ENCODE measurements around the gene RPF1. TPM values are rescaled to one million over a fixed set of nuclear protein-coding genes. Genes with fewer than 3 reads are reported as not detected.
"Not testable (repeated sequence)": the region's sequence is repeated elsewhere in the genome, so short reads cannot be mapped to it uniquely, and the experiment has no call there.

Gene RPF1
- total and polyA plus RNA-seq, 9 donors, result 19.5 to 35.2 (median 27.6) TPM

- H3K27ac ChIP-seq, result no peak overlapping the region
- H3K4me3 ChIP-seq, result no peak overlapping the region
- no peak for TF ChIP-seq POLR2A (IDR thresholded peaks at IDR 0.05)
- no peak for TF ChIP-seq EP300 (IDR thresholded peaks at IDR 0.05)
- TF ChIP-seq CTCF (IDR thresholded peaks at IDR 0.05), result no peak
- 61 to 72% (median 68%) methylated on average over 6 of the region's 6 CpGs for whole genome bisulfite sequencing, 3 donors
- no peaks in the 10 kb centered on the region for H3K27me3 ChIP-seq
- no peaks in the 10 kb centered on the region for H3K36me3 ChIP-seq
- no peaks in the 10 kb centered on the region for H3K4me1 ChIP-seq (ENCODE audit: insufficient read depth)
- no peaks in the 10 kb centered on the region for H3K9me3 ChIP-seq
- intact Hi-C loops (cut with DNase I), result loop anchor here in 1 of 4 donors (10.0 kb wide), 1 partner anchor 509 kb away; no protein-coding TSS in a partner anchor
- DNase-seq, result no peak
Observed at GRCh38 chr1:84434081-84434769, 44.8 kb upstream of the RPF1 start.

- intact Hi-C loops (cut with DNase I), result loop anchor here in 1 of 4 donors (10.0 kb wide), 1 partner anchor 510 kb away; no protein-coding TSS in a partner anchor
- WGBS, 3 donors, result 43 to 46% (median 45%) methylated on average over 4 of the region's 4 CpGs
- TF ChIP-seq CTCF (IDR thresholded peaks at IDR 0.05) (no peak), EP300 (IDR thresholded peaks at IDR 0.05) (no peak), POLR2A (IDR thresholded peaks at IDR 0.05) (no peak)
- no peaks in the 10 kb centered on the region for H3K27me3 ChIP-seq
- H3K27ac ChIP-seq, result no peak overlapping the region
- no peaks in the 10 kb centered on the region for H3K4me1 ChIP-seq (ENCODE audit: insufficient read depth)
- DNase-seq, result no peak
- H3K9me3 ChIP-seq, result no peaks in the 10 kb centered on the region
- H3K36me3 ChIP-seq, result no peaks in the 10 kb centered on the region
- H3K4me3 ChIP-seq, result no peak overlapping the region
Observed at GRCh38 chr1:84434801-84435549, 44.1 kb upstream of the RPF1 start.

GRCh38 chr1:84436876-84437655 lies 42.0 kb upstream of the RPF1 start:
- Histone ChIP-seq H3K9me3 (no peaks in the 10 kb centered on the region), H3K4me1 (ENCODE audit: insufficient read depth) (no peaks in the 10 kb centered on the region), H3K4me3 (no peak overlapping the region), H3K36me3 (no peaks in the 10 kb centered on the region), H3K27ac (peak overlapping the region in 1 of 2 donors; percentile 30), H3K27me3 (no peaks in the 10 kb centered on the region)
- 10 to 18% (median 17%) methylated on average over 5 of the region's 5 CpGs for WGBS, 3 donors
- TF ChIP-seq EP300 (IDR thresholded peaks at IDR 0.05) (no peak), POLR2A (IDR thresholded peaks at IDR 0.05) (no peak), CTCF (IDR thresholded peaks at IDR 0.05) (no peak)
- intact Hi-C loops (cut with DNase I), result loop anchor here in 1 of 4 donors (10.0 kb wide), 1 partner anchor 512 kb away; no protein-coding TSS in a partner anchor
- no peak for DNase-seq

- TF ChIP-seq EP300 (IDR thresholded peaks at IDR 0.05), result no peak
- no peak for TF ChIP-seq POLR2A (IDR thresholded peaks at IDR 0.05)
- TF ChIP-seq CTCF (IDR thresholded peaks at IDR 0.05), result no peak
- no peak for DNase-seq
- no peaks in the 10 kb centered on the region for H3K9me3 ChIP-seq
- no peak overlapping the region for H3K4me3 ChIP-seq
- no peaks in the 10 kb centered on the region for H3K27me3 ChIP-seq
- H3K4me1 ChIP-seq (ENCODE audit: insufficient read depth), result no peaks in the 10 kb centered on the region
- H3K27ac ChIP-seq, result no peak overlapping the region
- no peaks in the 10 kb centered on the region for H3K36me3 ChIP-seq
- intact Hi-C loops (cut with DNase I), result no loop called here
- WGBS, 3 donors, result 5 to 19% (median 12%) methylated on average over 2 of the region's 2 CpGs
Observed at GRCh38 chr1:84442256-84442655, 36.8 kb upstream of the RPF1 start.

- H3K36me3 ChIP-seq; H3K27me3 ChIP-seq; H3K4me3 ChIP-seq; H3K27ac ChIP-seq; DNase-seq; H3K4me1 ChIP-seq (ENCODE audit: insufficient read depth); intact Hi-C loops (cut with DNase I); H3K9me3 ChIP-seq: not testable (repeated sequence)
- 88 to 93% (median 92%) methylated on average over 4 to 7 of the region's 7 CpGs for WGBS, 3 donors
Observed at GRCh38 chr1:84442747-84443646, 36.1 kb upstream of the RPF1 start.

- 93 to 94% (median 94%) methylated on average over 3 of the region's 3 CpGs for WGBS, 3 donors
- H3K4me3 ChIP-seq; H3K36me3 ChIP-seq; DNase-seq; H3K27me3 ChIP-seq; H3K9me3 ChIP-seq; intact Hi-C loops (cut with DNase I); H3K27ac ChIP-seq; H3K4me1 ChIP-seq (ENCODE audit: insufficient read depth): not testable (repeated sequence)
Observed at GRCh38 chr1:84448704-84449103, 30.4 kb upstream of the RPF1 start.

Data from ovary (tissue), 9 donors.